Lower lobe of right lung (tissue), 2 donors: Measurements from ENCODE around the gene S1PR4. TPM values are rescaled to one million over a fixed set of nuclear protein-coding genes. Genes with fewer than 3 reads are reported as not detected.
"Not testable (repeated sequence)": the region's sequence is repeated elsewhere in the genome, so short reads cannot be mapped to it uniquely, and the experiment has no call there.

Experiments
- ATAC-seq, 2 donors: fragments of 200-7000 bp; cut with Tn5 transposase; one replicate each; pipeline ENCODE4 v1.9.1; 2020 to 2022; ENCODE audit warnings: mild to moderate bottlenecking in 2 of 2, moderate library complexity in 2 of 2
- DNase-seq: peaks from one replicate; pipeline ENCODE4 v3.0.0-alpha.2; 2020
- H3K27ac ChIP-seq: fragments of 200-600 bp; one replicate; pipeline ENCODE4 v1.8.0; 2022
- H3K27me3 ChIP-seq: fragments of 200-600 bp; one replicate; pipeline ENCODE4 v1.8.0; 2022; ENCODE audit warnings: low read depth
- H3K36me3 ChIP-seq: fragments of 200-600 bp; one replicate; pipeline ENCODE4 v1.8.0; 2022; ENCODE audit warnings: mild to moderate bottlenecking
- H3K4me1 ChIP-seq: fragments of 200-600 bp; one replicate; pipeline ENCODE4 v1.8.0; 2022
- H3K4me3 ChIP-seq: fragments of 200-600 bp; one replicate; pipeline ENCODE4 v1.8.0; 2022; ENCODE audit warnings: mild to moderate bottlenecking
- H3K9me3 ChIP-seq: fragments of 200-600 bp; one replicate; pipeline ENCODE4 v1.8.0; 2022
- intact Hi-C: fragments of 100-400 bp; cut with DNase I; formaldehyde crosslinking; loops from one replicate; pipeline ENCODE4 v1.11.0; 2022
- total RNA-seq: library from RNA; stranded (reverse); fragmentation: NEBNext Ultra II Directional; extraction: Animal tissue kit (Norgen Biotek cat#: 25700); gene quantifications from one replicate; pipeline ENCODE4 v1.2.1, GENCODE V29; 2021
- TF ChIP-seq, protein P1 (sequence below): fragments of 200-600 bp; IDR thresholded peaks from one replicate; pipeline ENCODE4 v1.8.0; 2022; ENCODE audit warnings: antibody characterized with exemption, mild to moderate bottlenecking
- donor health status: DM: no; HTN: yes; CAD: no; lungs with severe emphysema.

S1PR4 gene
- total RNA-seq, 1 donor from 2014 or later: 35.7 TPM

DNA sequence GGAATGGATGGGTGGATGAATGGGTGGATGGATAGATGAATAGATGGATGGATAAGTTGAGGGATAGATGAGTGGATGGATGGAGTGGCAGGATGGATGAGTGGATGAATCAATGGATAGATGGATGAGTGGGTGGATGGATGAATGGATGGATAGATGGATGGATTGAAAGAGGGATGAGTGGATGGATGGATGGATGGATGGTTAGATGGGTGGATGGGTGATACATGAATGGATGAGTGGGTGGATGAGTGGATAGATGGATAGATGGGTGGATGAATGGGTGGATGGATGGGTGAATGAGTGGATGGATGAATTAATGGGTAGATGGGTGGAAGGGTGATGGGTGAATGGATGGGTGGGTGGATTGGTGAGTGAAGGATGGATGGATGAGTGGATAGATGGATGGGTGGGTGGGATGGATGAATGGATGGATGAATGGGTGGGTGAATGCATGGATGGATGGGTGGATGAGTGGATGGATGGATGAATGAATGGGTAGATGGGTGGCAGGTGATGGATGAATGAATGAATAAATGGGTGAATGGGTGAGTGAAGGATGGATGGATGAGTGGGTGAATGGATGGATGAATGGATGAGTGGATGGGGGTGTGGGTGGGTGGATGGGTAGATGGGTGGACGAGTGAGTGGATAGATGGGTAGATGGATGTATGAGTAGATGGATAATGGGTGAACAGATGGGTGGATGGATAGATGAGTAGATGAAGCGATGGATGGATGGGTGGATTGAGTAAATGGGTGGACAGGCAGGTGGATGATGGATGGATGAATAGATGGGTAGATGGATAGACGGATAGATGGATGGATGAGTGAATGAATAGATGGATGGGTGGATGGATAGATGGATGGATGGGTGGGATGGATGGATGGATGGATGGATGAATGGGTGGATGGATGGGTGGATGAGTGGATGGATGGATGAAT lies 25.0 kb upstream of the S1PR4 start:
- H3K4me3 ChIP-seq: no peak overlapping the region
- ATAC-seq (no peak), DNase-seq (no peak)
- H3K9me3 ChIP-seq: no peaks in the 10 kb centered on the region
- peaks cover 30% of the 10 kb centered on the region for H3K36me3 ChIP-seq
- no peaks in the 10 kb centered on the region for H3K27me3 ChIP-seq
- H3K27ac ChIP-seq: no peak overlapping the region
- TF ChIP-seq, protein P1, sequence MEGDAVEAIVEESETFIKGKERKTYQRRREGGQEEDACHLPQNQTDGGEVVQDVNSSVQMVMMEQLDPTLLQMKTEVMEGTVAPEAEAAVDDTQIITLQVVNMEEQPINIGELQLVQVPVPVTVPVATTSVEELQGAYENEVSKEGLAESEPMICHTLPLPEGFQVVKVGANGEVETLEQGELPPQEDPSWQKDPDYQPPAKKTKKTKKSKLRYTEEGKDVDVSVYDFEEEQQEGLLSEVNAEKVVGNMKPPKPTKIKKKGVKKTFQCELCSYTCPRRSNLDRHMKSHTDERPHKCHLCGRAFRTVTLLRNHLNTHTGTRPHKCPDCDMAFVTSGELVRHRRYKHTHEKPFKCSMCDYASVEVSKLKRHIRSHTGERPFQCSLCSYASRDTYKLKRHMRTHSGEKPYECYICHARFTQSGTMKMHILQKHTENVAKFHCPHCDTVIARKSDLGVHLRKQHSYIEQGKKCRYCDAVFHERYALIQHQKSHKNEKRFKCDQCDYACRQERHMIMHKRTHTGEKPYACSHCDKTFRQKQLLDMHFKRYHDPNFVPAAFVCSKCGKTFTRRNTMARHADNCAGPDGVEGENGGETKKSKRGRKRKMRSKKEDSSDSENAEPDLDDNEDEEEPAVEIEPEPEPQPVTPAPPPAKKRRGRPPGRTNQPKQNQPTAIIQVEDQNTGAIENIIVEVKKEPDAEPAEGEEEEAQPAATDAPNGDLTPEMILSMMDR: no peak
- intact Hi-C loops: no loop called here
- peaks cover 12% of the 10 kb centered on the region for H3K4me1 ChIP-seq

DNA sequence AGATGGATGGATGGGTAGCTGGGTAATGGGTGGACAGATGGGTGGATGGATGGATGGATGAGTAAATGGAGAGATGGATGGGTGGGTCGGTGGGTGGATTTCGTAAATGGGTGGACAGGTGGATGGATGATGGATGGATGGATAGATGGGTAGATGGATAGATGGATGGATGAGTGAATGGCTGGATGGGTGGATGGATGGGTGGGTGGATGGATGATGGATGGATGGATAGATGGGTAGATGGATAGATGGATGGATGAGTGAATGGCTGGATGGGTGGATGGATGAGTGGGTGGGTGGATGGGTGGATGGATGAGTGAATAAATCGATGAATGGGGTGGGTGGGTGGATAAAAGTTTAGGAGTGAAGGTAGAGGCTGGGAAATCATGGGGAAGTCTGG lies 24.1 kb upstream of the S1PR4 start:
- H3K4me1 ChIP-seq: peaks cover 12% of the 10 kb centered on the region
- DNase-seq, H3K9me3 ChIP-seq, ATAC-seq, intact Hi-C loops, H3K27me3 ChIP-seq: not testable (repeated sequence)
- peak overlapping the region; percentile 44 for H3K4me3 ChIP-seq
- H3K36me3 ChIP-seq: peaks cover 26% of the 10 kb centered on the region
- H3K27ac ChIP-seq: peak overlapping the region; percentile 68

DNA sequence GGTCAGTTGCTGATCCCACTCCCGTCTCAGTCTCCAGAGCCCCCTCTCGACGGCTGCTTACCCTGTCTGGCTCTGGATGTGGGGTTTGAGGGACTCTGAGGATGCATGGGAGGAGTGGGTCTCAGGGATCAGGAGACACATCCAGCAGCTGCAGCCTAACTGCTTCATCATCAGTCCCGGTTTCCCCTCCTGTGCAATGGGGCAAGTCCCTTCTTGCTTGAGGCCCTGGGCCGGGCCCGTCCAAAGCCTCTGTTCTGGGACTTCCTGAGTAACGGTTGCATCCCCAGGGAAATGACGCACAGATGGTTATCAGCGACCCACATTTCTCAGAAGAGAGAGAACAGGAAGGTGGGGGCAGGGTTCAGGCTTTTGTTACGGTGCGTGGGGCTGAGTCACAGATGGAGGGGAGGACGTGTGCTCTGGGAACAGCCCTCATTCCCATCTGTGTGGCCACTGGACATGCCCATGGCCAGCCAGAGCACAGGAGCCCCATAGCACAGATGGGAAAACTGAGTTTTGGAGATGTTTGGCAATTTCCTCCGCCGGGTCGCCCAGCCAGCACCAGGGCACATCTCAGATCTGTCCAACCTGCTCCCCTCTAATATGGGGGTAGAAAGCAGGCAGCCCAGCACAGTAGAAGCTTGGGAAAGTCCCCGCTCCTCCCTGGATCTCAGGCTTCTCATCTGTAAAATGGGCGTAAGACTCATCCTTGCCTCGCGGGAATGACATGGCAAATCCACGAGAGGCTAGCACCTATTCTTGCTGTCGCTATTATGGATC lies 23.4 kb upstream of the S1PR4 start:
- H3K27me3 ChIP-seq: no peaks in the 10 kb centered on the region
- no peaks in the 10 kb centered on the region for H3K9me3 ChIP-seq
- H3K4me1 ChIP-seq: peaks cover 12% of the 10 kb centered on the region
- H3K36me3 ChIP-seq: peaks cover 23% of the 10 kb centered on the region
- H3K27ac ChIP-seq: peak overlapping the region; percentile 68
- TF ChIP-seq, protein P1: no peak
- H3K4me3 ChIP-seq: peak overlapping the region; percentile 44
- intact Hi-C loops: no loop called here
- DNase-seq (peak; percentile 82), ATAC-seq (peak; percentile 80 to 89)

DNA sequence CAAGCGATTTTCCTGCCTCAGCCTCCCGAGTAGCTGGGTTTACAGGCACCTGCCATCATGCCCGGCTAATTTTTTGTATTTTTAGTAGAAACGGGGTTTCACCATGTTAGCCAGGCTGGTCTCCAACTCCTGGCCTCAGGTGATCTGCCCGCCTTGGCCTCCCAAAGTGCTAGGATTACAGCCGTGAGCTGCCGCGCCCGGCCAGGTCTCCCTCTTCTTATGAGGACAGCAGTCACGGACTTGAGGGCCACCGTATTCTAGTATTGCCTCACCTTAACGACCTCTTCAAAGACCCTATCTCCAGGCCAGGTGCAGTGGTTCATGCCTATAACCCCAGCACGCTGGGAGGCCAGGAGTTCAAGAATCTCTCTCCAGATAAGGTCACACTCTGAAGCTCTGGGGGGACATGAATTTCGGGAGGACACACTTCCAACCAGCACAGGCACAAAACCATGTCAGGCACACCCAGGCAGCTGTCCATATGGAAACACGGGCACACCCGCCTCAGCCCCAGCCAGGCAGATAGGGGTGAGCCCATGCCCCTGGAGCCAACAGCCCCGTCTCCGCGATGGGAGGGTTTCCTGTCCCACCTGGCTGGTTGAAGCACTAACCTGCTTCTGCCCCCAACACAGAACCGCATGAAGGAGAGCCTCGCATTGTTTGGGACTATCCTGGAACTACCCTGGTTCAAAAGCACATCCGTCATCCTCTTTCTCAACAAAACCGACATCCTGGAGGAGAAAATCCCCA lies 21.3 kb upstream of the S1PR4 start:
- no peak overlapping the region for H3K27ac ChIP-seq
- ATAC-seq (no peak), DNase-seq (no peak)
- H3K4me3 ChIP-seq: no peak overlapping the region
- peaks cover 4% of the 10 kb centered on the region for H3K9me3 ChIP-seq
- peaks cover 7% of the 10 kb centered on the region for H3K36me3 ChIP-seq
- intact Hi-C loops: no loop called here
- no peaks in the 10 kb centered on the region for H3K27me3 ChIP-seq
- TF ChIP-seq, protein P1: no peak
- peaks cover 16% of the 10 kb centered on the region for H3K4me1 ChIP-seq

DNA sequence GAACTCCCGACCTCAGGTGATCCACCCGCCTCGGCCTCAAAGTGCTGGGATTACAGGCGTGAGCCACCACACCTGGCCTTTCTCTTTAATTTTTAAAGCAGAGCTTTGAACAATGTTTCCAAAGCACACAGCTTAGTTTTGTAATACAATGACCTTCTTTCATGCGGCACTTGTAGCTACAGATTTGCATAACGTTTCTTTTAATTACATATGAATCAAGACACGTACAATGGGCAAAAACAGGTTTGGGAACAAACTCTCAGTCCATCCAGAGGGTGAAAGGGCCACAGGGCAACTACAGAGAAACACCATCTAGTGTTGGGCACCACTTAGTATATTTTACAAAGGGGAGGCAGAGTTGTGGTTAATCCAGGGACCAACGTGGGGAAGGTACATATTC lies 19.0 kb upstream of the S1PR4 start:
- H3K4me1 ChIP-seq: peaks cover 29% of the 10 kb centered on the region

More for the DNA sequence above, 19.0 kb upstream of the S1PR4 start:
- TF ChIP-seq, protein P1: no peak
- no peak overlapping the region for H3K27ac ChIP-seq
- ATAC-seq (no peak), DNase-seq (no peak)
- peaks cover 17% of the 10 kb centered on the region for H3K36me3 ChIP-seq
- peaks cover 4% of the 10 kb centered on the region for H3K9me3 ChIP-seq
- H3K27me3 ChIP-seq: no peaks in the 10 kb centered on the region
- intact Hi-C loops: no loop called here
- no peak overlapping the region for H3K4me3 ChIP-seq
